NCI-H146 treated with DMSO at 0.1 percent for 48 hours (cell line): ENCODE results near the gene MYO3B.
"Not testable (repeated sequence)": the region's sequence is repeated elsewhere in the genome, so short reads cannot be mapped to it uniquely, and the experiment has no call there.

Source experiments
- DNase-seq: peaks from one replicate; lab custom pipeline; 2025; ENCODE audit not compliant: unreplicated experiment; lab: John Stamatoyannopoulos, UW

The MYO3B gene

GRCh38 chr2:170336408-170336807 lies 158.5 kb downstream of the MYO3B start:
- DNase-seq: no peak

- no peak for DNase-seq
Measured at GRCh38 chr2:170336916-170337315, 159.0 kb downstream of the MYO3B start.

GRCh38 chr2:170339322-170339721 lies 161.4 kb downstream of the MYO3B start:
- DNase-seq: peak; percentile 12

- peak; percentile 3 for DNase-seq
Measured at GRCh38 chr2:170339750-170340692, 162.1 kb downstream of the MYO3B start.

- no peak for DNase-seq
Measured at GRCh38 chr2:170340693-170341068, 162.7 kb downstream of the MYO3B start.

GRCh38 chr2:170341684-170342623 lies 164.0 kb downstream of the MYO3B start:
- DNase-seq: peak; percentile 20

GRCh38 chr2:170344663-170345346 lies 166.9 kb downstream of the MYO3B start:
- DNase-seq: no peak

- no peak for DNase-seq
Measured at GRCh38 chr2:170345607-170346006, 167.7 kb downstream of the MYO3B start.

- not testable (repeated sequence) for DNase-seq
Measured at GRCh38 chr2:170349269-170349668, 171.3 kb downstream of the MYO3B start.

GRCh38 chr2:170350929-170351826 lies 173.2 kb downstream of the MYO3B start:
- no peak for DNase-seq

GRCh38 chr2:170353723-170354122 lies 175.8 kb downstream of the MYO3B start:
- DNase-seq: no peak

- DNase-seq: peak; percentile 21
Measured at GRCh38 chr2:170354388-170354787, 176.4 kb downstream of the MYO3B start.

- peak; percentile 80 for DNase-seq
Measured at GRCh38 chr2:170354855-170355780, 177.2 kb downstream of the MYO3B start.

GRCh38 chr2:170359466-170359865 lies 181.5 kb downstream of the MYO3B start:
- DNase-seq: no peak

- no peak for DNase-seq
Measured at GRCh38 chr2:170360546-170361089, 182.7 kb downstream of the MYO3B start.

GRCh38 chr2:170361090-170361936 lies 183.4 kb downstream of the MYO3B start:
- peak; percentile 22 for DNase-seq

- DNase-seq: no peak
Measured at GRCh38 chr2:170362313-170362870, 184.4 kb downstream of the MYO3B start.
